HG03342 (cell line): ENCODE results near the gene PAPPA2.
A peak's percentile ranks its signal among the peaks of the same experiment; 100 is the strongest.
"Not testable (repeated sequence)": the region's sequence is repeated elsewhere in the genome, so short reads cannot be mapped to it uniquely, and the experiment has no call there.

ENCODE experiments used
- ATAC-seq: cut with Tn5 transposase; IDR thresholded peaks from one replicate; pipeline ENCODE4 v1.9.1; 2021; ENCODE audit warnings: mild to moderate bottlenecking, moderate library complexity; ENCODE audit not compliant: unreplicated experiment

PAPPA2 gene

GRCh38 chr1:176744142-176744541 is 281.2 kb downstream of the PAPPA2 start:
- ATAC-seq, result no peak

- ATAC-seq, result no peak
Observed at GRCh38 chr1:176745945-176746344, 283.0 kb downstream of the PAPPA2 start.

GRCh38 chr1:176752505-176752904 is 289.5 kb downstream of the PAPPA2 start:
- ATAC-seq, result no peak

GRCh38 chr1:176754676-176755075 is 291.7 kb downstream of the PAPPA2 start:
- no peak for ATAC-seq

- ATAC-seq, result not testable (repeated sequence)
Observed at GRCh38 chr1:176756817-176757216, 293.8 kb downstream of the PAPPA2 start.

- ATAC-seq, result no peak
Observed at GRCh38 chr1:176765608-176766007, 302.6 kb downstream of the PAPPA2 start.

- ATAC-seq, result no peak
Observed at GRCh38 chr1:176766779-176767178, 303.8 kb downstream of the PAPPA2 start.

- no peak for ATAC-seq
Observed at GRCh38 chr1:176767714-176768136, 304.8 kb downstream of the PAPPA2 start.

GRCh38 chr1:176768532-176768931 is 305.6 kb downstream of the PAPPA2 start:
- no peak for ATAC-seq

GRCh38 chr1:176770066-176770465 is 307.1 kb downstream of the PAPPA2 start:
- no peak for ATAC-seq

- ATAC-seq, result no peak
Observed at GRCh38 chr1:176773038-176773437, 310.1 kb downstream of the PAPPA2 start.

- no peak for ATAC-seq
Observed at GRCh38 chr1:176774224-176774623, 311.2 kb downstream of the PAPPA2 start.

- ATAC-seq, result no peak
Observed at GRCh38 chr1:176775378-176775777, 312.4 kb downstream of the PAPPA2 start.

- no peak for ATAC-seq
Observed at GRCh38 chr1:176775996-176776395, 313.0 kb downstream of the PAPPA2 start.

GRCh38 chr1:176778056-176778455 is 315.1 kb downstream of the PAPPA2 start:
- no peak for ATAC-seq

GRCh38 chr1:176779992-176780328 is 317.0 kb downstream of the PAPPA2 start:
- ATAC-seq, result no peak

GRCh38 chr1:176783309-176783708 is 320.3 kb downstream of the PAPPA2 start:
- ATAC-seq, result no peak

GRCh38 chr1:176785056-176785455 is 322.1 kb downstream of the PAPPA2 start:
- ATAC-seq, result no peak

GRCh38 chr1:176785791-176786190 is 322.8 kb downstream of the PAPPA2 start:
- ATAC-seq, result no peak

GRCh38 chr1:176786274-176786673 is 323.3 kb downstream of the PAPPA2 start:
- ATAC-seq, result peak; percentile 64

GRCh38 chr1:176789571-176790090 is 326.7 kb downstream of the PAPPA2 start:
- ATAC-seq, result no peak

- ATAC-seq, result no peak
Observed at GRCh38 chr1:176790786-176791185, 327.8 kb downstream of the PAPPA2 start.

- ATAC-seq, result no peak
Observed at GRCh38 chr1:176791906-176792305, 328.9 kb downstream of the PAPPA2 start.
